HepG2 (cell line): Measurements from ENCODE around the gene CD151. TPM values are rescaled to one million over a fixed set of nuclear protein-coding genes. Genes with fewer than 3 reads are reported as not detected.

Experiments
- ATAC-seq: fragments of 200-7000 bp; cut with Tn5 transposase; 3 replicates; pipeline ENCODE4 v1.9.1; 2020; ENCODE audit warnings: mild to moderate bottlenecking, moderate library complexity
- BruUV-seq: library from RNA; stranded (reverse); fragments of 400-500 nt; replicated peaks from 2 replicates; lab custom pipeline; 2021; lab: Mats Ljungman, UMichigan
- CTCF ChIA-PET: fragments of 300-600 bp; formaldehyde crosslinking; extraction: SDS; loops from one replicate; lab custom pipeline; 2021; ENCODE audit warnings: low total read pairs, inconsistent platforms, low intra/inter-chr PET ratio; lab: Yijun Ruan, JAX
- POLR2A ChIA-PET: fragments of 350-600 bp; sonication (Branson Sonifier 250); formaldehyde crosslinking; loops from one replicate; lab custom pipeline; 2020; ENCODE audit warnings: antibody characterized with exemption, inconsistent platforms; lab: Yijun Ruan, JAX
- DNase-seq: peaks from one replicate; pipeline ENCODE4 v3.0.0-alpha.2; 2015; ENCODE audit warnings: low spot score
- FAIRE-seq: peaks from 3 replicates; lab custom pipeline; 2011; peaks lifted over from hg19 to GRCh38; lab: Jason Lieb, UNC
- H2AFZ ChIP-seq: one replicate; pipeline ENCODE4 v1.6.1; 2011; ENCODE audit warnings: low read length, inconsistent platforms
- H3K27ac ChIP-seq: fragments of 300-600 bp; 3 replicates; pipeline ENCODE4 v1.8.0; 2011; ENCODE audit warnings: mixed run types, mild to moderate bottlenecking, mixed read lengths, low read length, inconsistent platforms; ENCODE audit not compliant: insufficient read depth; ENCODE audit errors: extremely low read length
- H3K27me3 ChIP-seq, 2 experiments: fragments of 200-600 bp in 1 of 2; 2 replicates in 1 of 2; 3 replicates in 1 of 2; pipeline versions ENCODE4 v1.6.0 to v1.8.0; 2011; ENCODE audit warnings: low read length in 2 of 2, mild to moderate bottlenecking in 2 of 2, moderate library complexity in 2 of 2, inconsistent platforms in 1 of 2; ENCODE audit not compliant: insufficient read depth in 2 of 2, control insufficient read depth in 1 of 2
- H3K36me3 ChIP-seq, 2 experiments: fragments of 200-600 bp in 1 of 2; replicated peaks in 1 of 2; 2 replicates in 1 of 2; 3 replicates in 1 of 2; pipeline versions ENCODE4 v1.5.1 to v1.8.0; 2011; ENCODE audit warnings: low read length in 2 of 2, inconsistent platforms in 1 of 2; ENCODE audit not compliant: insufficient read depth in 2 of 2, control insufficient read depth in 1 of 2
- H3K4me1 ChIP-seq: 2 replicates; pipeline ENCODE4 v1.5.1; 2012; ENCODE audit warnings: low read length, inconsistent platforms; ENCODE audit not compliant: insufficient read depth
- H3K4me2 ChIP-seq: 2 replicates; pipeline ENCODE4 v1.6.0; 2011; ENCODE audit warnings: low read depth, low read length, inconsistent platforms
- H3K4me3 ChIP-seq, 3 experiments: fragments of 200-600 bp in 1 of 3; sonication (generic), shearing (Covaris generic) in 1 of 3; replicated peaks in 1 of 3; 2 replicates each; pipeline ENCODE4 v1.5.1; 2011 to 2016; ENCODE audit warnings: low read length in 3 of 3, inconsistent platforms in 2 of 3, low read depth in 2 of 3, mild to moderate bottlenecking in 2 of 3, control low read depth in 1 of 3, mixed read lengths in 1 of 3; ENCODE audit not compliant: insufficient read depth in 1 of 3
- H3K79me2 ChIP-seq: one replicate; pipeline ENCODE4 v1.6.1; 2011; ENCODE audit warnings: low read length, inconsistent platforms; ENCODE audit not compliant: insufficient read depth
- H3K9ac ChIP-seq: 2 replicates; pipeline ENCODE4 v1.6.0; 2011; ENCODE audit warnings: mild to moderate bottlenecking, low read depth, low read length, inconsistent platforms; ENCODE audit not compliant: insufficient read depth
- H3K9me3 ChIP-seq: 2 replicates; pipeline ENCODE4 v1.5.1; 2012; ENCODE audit warnings: mild to moderate bottlenecking, low read length
- H4K20me1 ChIP-seq: 2 replicates; pipeline ENCODE4 v1.6.0; 2011; ENCODE audit warnings: inconsistent platforms, mild to moderate bottlenecking, low read length, moderate library complexity; ENCODE audit not compliant: insufficient read depth
- AKAP8 ChIP-seq: sonication (generic); formaldehyde crosslinking; IDR thresholded peaks from 2 replicates; pipeline ENCODE4 v1.5.1; 2020; ENCODE audit warnings: mild to moderate bottlenecking, missing genetic modification reagents
- HNRNPLL ChIP-seq: fragments of 200-400 bp; formaldehyde crosslinking; IDR thresholded peaks from 2 replicates; pipeline ENCODE4 v1.6.1; 2017; ENCODE audit warnings: mild to moderate bottlenecking, low read depth, low read length; ENCODE audit not compliant: poor library complexity, severe bottlenecking
- MTA3 ChIP-seq: sonication (generic); formaldehyde crosslinking; IDR thresholded peaks from 2 replicates; pipeline ENCODE4 v1.4.0; 2020; ENCODE audit warnings: missing genetic modification reagents
- NBN ChIP-seq: fragments of 450-650 bp; conservative IDR thresholded peaks from 2 replicates; pipeline ENCODE4 v1.6.1; 2017
- PRDM10 ChIP-seq: sonication (generic); formaldehyde crosslinking; IDR thresholded peaks from 2 replicates; pipeline ENCODE4 v1.4.0; 2020; ENCODE audit warnings: low read depth, missing genetic modification reagents
- RNF219 ChIP-seq: sonication (generic); formaldehyde crosslinking; IDR thresholded peaks from 2 replicates; pipeline ENCODE4 v1.5.0; 2020; ENCODE audit warnings: mild to moderate bottlenecking, missing genetic modification reagents
- U2AF2 ChIP-seq: fragments of 200-400 bp; formaldehyde crosslinking; IDR thresholded peaks from 2 replicates; pipeline ENCODE4 v1.6.1; 2017; ENCODE audit warnings: low read depth, mild to moderate bottlenecking, low read length
- ZBTB37 ChIP-seq: sonication (generic); formaldehyde crosslinking; IDR thresholded peaks from 2 replicates; pipeline ENCODE4 v1.4.0; 2020; ENCODE audit warnings: mild to moderate bottlenecking, missing genetic modification reagents
- ZNF510 ChIP-seq: sonication (generic); formaldehyde crosslinking; IDR thresholded peaks from 2 replicates; pipeline ENCODE4 v1.4.0; 2020; ENCODE audit warnings: low read depth, mild to moderate bottlenecking, missing genetic modification reagents
- ZNF687 ChIP-seq: sonication (generic); formaldehyde crosslinking; IDR thresholded peaks from 2 replicates; pipeline ENCODE4 v1.5.1; 2020; ENCODE audit warnings: mild to moderate bottlenecking, missing genetic modification reagents, moderate library complexity
- ZNF782 ChIP-seq: sonication (generic); formaldehyde crosslinking; IDR thresholded peaks from 2 replicates; pipeline ENCODE4 v1.4.0; 2020; ENCODE audit warnings: missing genetic modification reagents, mild to moderate bottlenecking, borderline replicate concordance
- WGBS: methylation state at CpG from one replicate; pipeline ENCODE4 v1.1.6; 2017; ENCODE audit warnings: low lambda C conversion rate; 5-methylcytosine and 5-hydroxymethylcytosine counted together
- in situ Hi-C: cut with HindIII; loops from 2 replicates; pipeline ENCODE4 v1.10.0; 2017; ENCODE audit warnings: low pct_unique_long_range_greater_than_20kb; ENCODE audit not compliant: extremely low pct_ligation_motif_present
- intact Hi-C: fragments of 100-400 bp; cut with micrococcal nuclease; formaldehyde crosslinking; loops from one replicate; pipeline ENCODE4 v1.10.0; 2022; ENCODE audit not compliant: unreplicated experiment
- polyA plus RNA-seq, 8 experiments: library from polyadenylated mRNA; depleted of rRNA in 3 of 8; stranded (reverse) in 7 of 8; unstranded in 1 of 8; fragments of >200 nt; fragmentation: Illumina TruSeq in 4 of 8; extraction: Trizol in 4 of 8; gene quantifications; 2 replicates each; pipeline versions ENCODE4 v1.2.1 to v1.2.3, GENCODE V29; 2011 to 2016; ENCODE audit warnings: low read depth in 4 of 8, missing spikeins in 1 of 8, mixed read lengths in 1 of 8; ENCODE audit not compliant: insufficient read depth in 1 of 8
- total RNA-seq, 5 experiments: library from RNA; depleted of rRNA; stranded (reverse); fragments of >200 nt; fragmentation: Illumina TruSeq; extraction: Trizol; gene quantifications; 2 replicates each; pipeline ENCODE4 v1.2.3, GENCODE V29; 2016; ENCODE audit warnings: low read depth in 1 of 5

The CD151 gene
- total and polyA plus RNA-seq, 2 of the 13 experiments (the other 11 are each of a cell fraction or from before 2014, with no cell fraction given) = 125 to 197 TPM

GRCh38 chr11:790721-791564 is 41.8 kb upstream of the CD151 start:
- peaks cover 0 to 2% of the 10 kb centered on the region in 2 experiments; a peak in 2 of 5 replicates for H3K27me3 ChIP-seq
- H3K4me3 ChIP-seq = no peak overlapping the region
- H3K9me3 ChIP-seq = no peaks in the 10 kb centered on the region
- ATAC-seq (peak; percentile 6; the same call in 2 of the 3 replicates), DNase-seq (no peak), FAIRE-seq (no peak)
- no peak overlapping the region for H2AFZ ChIP-seq
- H4K20me1 ChIP-seq = no peaks in the 10 kb centered on the region
- no peaks in the 10 kb centered on the region; a peak in 1 of 5 replicates for H3K36me3 ChIP-seq
- in situ Hi-C loops (no loop called here), intact Hi-C loops (no loop called here)
- CTCF ChIA-PET = no interaction called here
- POLR2A ChIA-PET = interaction anchor here (0.8 kb wide), 1 partner anchor 13 kb away, joined by 3 read pairs; no protein-coding TSS in a partner anchor
- BruUV-seq = no TSS peak
- peaks cover 21% of the 10 kb centered on the region for H3K4me1 ChIP-seq
- WGBS = 78% methylated on average over 16 of the region's 18 CpGs
- no peak overlapping the region for H3K27ac ChIP-seq
- H3K4me2 ChIP-seq = no peak overlapping the region
- H3K9ac ChIP-seq = no peak overlapping the region
- H3K79me2 ChIP-seq = no peaks in the 10 kb centered on the region
- TF ChIP-seq ZBTB37 = no peak
- no peak for TF ChIP-seq PRDM10 (CRISPR knock-in tag)
- 0 out of 2 replicates have a peak, but pooled peaks have one; percentile 7 for TF ChIP-seq ZNF687
- no peak for TF ChIP-seq ZNF782 (CRISPR knock-in tag)
- TF ChIP-seq NBN = no peak
- peak; percentile 77; the same call in 1 of the 2 replicates for TF ChIP-seq AKAP8 (CRISPR knock-in tag)
- TF ChIP-seq MTA3 (CRISPR knock-in tag) = no peak
- no peak for TF ChIP-seq U2AF2
- TF ChIP-seq HNRNPLL = peak; percentile 29
- TF ChIP-seq ZNF510 (CRISPR knock-in tag) = no peak
- TF ChIP-seq RNF219 (CRISPR knock-in tag) = no peak
